GM19455 (cell line): ENCODE results near the gene CCDC69.

ENCODE experiments used
- ATAC-seq: cut with Tn5 transposase; IDR thresholded peaks from one replicate; pipeline ENCODE4 v1.9.1; 2021; ENCODE audit not compliant: unreplicated experiment

The CCDC69 gene

DNA sequence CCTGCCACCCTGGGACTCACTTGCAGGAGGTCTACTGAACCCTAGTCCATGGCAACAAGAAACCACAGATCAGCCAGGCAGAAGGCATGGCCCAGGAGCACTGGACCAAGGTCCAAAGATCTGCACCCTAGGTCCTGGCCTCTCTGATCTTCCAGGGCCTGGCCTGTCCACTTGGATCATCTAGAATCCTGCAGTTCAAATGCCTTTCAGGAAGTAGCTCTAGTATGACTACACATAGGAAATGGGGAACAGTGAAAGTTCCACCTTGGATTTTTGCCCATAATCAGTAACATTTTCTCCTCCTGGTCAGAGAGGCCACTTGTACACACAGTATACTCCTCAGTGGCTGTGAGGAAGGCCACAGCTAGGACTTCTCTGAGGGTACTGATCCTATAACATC lies 77.8 kb downstream of the CCDC69 start:
- no peak for ATAC-seq

DNA sequence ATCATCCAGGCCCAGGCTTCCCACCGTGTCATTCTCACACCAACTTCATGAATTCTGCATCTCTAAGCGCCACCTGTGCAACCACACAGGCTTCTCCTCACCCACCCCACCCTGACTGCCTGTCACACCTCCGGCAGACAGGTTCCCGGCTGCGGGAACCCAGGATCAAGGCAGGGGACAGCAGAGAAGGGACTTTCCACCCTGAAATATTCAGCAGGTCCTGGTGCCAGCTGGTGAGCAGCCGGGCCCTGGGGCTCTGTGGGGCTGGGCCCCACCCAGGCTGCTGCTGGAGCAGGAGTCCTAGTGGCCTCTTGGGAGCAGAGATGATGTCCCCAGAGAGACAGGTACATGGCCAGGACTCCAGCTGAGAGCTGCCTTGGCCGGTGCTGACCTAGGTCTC lies 79.0 kb downstream of the CCDC69 start:
- no peak for ATAC-seq

DNA sequence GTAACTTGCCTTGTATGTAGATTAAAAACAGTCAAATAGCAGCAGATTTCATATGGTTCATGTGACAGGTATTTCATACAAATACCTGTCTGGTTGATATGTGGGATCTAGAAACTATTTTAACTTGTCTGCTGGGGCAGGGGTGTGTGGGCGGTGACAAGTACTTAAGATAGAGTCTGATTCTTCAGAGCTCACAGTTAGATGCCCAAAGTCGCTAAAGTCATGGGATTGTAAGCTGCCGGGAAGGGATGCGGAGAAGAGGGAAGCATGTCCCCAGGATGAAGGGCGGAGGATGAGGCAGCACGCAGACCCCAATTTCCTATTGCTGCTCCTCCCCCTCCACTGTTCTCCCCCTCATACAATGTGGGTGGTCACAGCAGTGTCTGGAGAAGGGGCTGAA lies 79.6 kb downstream of the CCDC69 start:
- no peak for ATAC-seq

DNA sequence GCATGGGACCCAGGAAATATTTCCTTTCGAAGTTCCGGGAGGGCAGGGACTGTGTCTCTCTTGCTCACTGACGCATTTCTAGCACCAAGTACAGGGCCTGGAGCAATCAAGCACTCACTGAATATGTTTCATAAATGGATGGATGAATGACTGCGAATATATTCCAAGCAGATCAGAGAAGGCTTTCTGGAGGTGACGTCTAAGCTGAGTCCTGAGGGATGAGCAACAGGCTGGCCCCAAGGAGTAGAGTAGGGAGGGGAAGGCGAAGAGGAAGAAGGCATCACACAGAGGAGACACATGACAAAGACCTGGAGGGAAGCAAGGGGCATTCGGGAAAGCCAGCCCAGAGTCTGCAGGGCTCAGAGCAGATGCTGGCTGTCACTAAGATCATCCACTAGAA lies 80.2 kb downstream of the CCDC69 start:
- ATAC-seq, result no peak

DNA sequence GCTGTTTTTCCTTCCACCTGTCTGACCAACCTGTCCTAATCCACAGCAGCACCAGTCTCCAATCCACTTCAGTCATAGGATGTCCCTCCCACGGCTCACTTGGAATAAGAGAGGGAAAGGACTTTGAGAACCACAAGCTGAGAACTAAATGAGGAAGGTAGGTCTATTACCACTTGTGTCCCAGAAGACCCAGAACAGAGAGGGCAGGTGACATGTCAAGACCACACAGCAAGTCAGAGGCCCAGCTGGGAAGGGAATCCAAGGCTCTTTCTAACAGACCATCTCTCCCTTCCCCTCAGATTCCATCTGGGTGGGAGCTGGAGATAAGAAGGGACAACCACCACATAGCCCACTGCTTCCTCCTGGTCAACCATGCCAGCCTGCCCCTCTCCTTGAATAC lies 81.0 kb downstream of the CCDC69 start:
- ATAC-seq, result no peak

DNA sequence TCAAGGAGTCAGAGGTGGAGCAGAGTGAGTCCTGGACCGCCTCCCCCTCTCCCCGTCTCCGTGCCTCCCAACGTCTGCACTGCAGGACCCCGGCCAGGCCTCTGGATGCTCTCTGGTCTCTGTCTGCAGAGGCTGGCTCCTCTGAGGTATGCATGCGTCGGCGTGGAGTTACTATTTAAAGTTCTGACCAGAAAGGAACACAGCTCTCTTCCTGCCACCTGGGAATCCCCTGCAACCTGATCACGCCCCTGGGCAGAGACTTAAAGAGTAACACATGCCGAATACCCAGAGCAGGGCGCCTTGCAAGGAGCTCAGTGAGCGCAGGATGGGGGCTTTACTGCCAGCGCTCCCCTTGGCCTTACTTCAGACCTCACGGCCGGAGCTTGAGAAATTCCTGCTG lies 82.4 kb downstream of the CCDC69 start:
- ATAC-seq, result peak; percentile 78

DNA sequence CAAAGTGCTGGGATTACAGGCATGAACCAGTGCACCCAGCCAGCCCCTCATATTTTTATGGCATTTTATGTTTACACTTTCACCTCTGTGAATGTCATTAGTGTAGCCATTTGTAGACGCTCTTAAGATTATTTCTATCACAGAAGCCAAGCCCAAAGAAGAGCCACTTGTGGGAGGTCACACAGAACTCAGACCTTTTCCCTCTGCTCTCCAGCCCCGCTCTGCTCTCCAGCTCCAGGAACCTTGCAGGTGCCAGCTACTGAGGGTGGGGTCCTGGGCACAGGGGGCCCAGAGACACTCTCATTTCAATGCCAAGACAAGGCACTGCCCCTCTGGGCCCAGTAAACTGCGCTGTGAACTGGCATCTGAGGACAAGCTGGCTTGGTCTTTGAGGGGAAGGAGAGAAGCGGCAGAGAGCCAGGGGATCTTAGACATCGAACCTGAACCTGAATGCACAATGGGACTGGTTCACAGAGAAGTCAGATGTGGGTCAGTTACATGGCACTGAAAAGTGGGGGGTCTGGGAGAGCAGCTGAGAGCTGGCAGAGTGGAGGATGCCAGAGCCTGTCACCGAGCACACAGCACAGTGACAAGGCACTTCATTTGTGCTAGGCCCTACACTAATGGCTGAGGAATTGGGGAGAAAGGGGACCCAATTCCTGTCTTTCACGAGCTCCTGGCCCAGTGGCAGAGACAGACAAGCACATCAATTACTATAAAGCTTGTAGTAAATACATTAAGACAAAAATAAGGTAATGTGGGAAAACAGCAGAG lies 83.0 kb downstream of the CCDC69 start:
- no peak for ATAC-seq

DNA sequence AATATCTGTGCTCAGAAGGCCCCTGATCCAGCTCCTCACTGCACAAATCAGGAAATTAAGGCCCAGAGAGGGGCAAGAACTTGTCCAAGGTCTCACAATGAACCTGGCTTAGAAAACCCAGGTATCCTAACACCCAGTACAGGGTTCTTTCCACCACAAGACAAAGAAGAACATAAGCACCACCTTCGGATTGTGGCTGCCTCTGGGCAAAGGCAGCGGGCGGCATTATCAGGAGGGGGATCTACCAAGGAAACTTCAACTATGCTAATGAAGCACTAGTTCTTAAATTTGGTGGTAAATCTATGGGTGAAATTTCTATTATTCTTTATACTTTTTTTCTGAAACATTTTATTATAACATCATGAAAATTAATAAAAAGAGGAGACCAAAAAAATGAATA lies 84.2 kb downstream of the CCDC69 start:
- ATAC-seq, result no peak

DNA sequence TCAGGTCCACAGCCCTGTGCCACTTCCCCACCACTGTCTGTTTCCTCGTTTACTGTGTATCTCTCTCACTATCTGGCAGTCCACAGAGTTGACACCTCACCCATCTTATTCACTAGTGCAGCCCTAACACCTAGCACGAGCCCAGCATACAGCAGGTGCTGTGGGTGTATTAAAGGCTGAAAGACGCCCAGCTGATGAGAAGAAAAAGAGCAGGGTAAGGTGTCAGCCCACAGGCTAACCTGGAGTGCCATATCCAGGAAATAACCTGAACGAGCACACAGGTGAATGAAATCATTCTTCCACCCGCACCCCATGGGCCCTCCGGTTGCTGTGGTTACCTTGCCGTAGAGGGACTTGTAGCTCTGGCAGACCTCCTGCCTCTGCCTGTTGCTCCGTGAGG lies 84.9 kb downstream of the CCDC69 start:
- ATAC-seq, result no peak

DNA sequence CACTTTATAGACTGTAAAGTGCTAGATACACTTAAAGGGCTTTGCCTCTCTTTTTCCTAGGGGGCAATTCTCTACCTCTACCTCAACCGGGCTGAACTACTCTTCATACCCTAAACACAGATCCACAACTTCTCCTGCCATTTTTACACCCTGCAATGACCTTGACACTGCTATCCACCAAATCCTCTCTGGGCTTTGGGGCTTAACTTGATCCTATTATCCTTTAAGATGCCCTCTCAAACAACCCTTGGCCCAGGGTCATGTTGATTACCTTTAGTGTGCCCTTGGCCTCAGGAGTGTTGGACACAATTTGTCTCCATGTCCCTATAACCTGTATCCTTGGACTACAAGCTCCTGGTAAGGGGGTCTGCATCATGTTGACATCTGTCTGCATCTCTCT lies 85.8 kb downstream of the CCDC69 start:
- ATAC-seq, result no peak

DNA sequence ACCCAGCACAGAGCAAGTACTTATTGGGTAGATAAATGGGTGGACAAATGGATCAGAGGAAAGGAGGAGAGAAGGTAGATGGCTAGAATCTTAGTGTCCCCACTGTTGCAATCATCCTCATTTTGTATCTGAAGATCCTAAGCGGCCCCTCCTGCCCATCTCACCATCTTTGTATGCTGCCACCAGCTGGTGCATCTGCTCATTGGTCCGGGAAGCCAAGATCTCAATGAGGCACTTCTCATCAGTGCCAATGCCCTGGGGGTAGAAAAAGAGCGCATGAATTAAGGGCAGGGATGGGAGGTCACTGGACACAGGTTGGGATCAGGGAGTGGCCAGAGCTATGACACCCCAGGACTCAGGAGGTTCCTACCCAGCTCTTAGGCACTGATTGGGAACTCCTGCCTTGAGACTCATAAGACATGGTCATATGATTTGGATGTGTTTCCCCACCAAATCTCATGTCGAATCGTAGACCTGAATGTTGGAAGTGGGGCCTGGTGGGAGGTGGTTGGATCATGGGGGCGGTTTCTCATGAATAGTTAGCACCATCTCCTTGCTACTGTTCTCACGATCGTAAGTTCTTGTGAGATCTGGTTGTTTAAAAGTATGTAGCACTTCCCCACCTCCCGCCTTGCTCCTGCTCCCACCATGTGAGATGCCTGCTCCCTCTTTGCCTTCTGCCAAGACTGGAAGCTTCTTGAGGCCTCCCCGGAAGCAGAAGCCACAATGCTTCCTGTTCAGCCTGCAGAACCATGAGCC lies 86.6 kb downstream of the CCDC69 start:
- no peak for ATAC-seq

DNA sequence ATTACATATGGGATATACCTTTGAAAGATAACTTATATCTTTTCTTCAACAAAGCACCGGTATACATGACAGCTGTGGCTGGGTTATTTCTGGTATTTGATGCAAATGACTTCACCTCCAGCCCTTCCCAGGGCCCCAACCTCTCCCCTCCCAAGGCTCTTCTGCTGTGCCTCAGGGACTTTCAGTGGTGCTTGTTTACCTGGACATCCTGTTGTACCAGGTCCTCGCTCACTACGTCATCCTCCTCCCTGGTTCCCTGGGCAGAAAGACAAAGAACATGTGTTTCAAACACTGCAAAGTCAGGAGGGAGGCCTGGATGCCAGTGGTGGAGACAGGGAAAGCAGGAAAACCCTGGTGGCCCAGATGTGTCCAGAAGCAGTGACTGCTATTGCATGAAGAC lies 89.7 kb downstream of the CCDC69 start:
- peak; percentile 73 for ATAC-seq

DNA sequence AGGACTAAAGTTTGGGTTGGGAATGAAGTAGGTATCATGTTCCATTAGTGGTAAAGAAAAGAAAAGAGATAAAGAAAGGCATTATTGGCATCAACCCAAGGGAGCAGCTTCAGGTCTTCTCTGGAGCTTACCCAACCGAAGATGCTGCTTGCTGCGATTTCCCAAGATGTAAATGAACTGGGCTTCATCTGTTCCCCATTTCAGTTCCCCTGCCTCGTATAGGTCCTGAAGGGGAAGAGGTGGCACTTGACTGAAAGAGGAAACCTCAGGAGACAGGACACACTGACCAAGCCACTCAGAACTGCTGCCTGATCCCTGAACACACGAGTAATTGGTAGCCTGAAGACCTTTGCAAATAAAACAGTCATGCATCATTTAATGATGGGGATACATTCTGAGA lies 90.9 kb downstream of the CCDC69 start:
- no peak for ATAC-seq
